GM12872 (cell line): Measurements from ENCODE around the gene AKNA.
A peak's percentile ranks its signal among the peaks of the same experiment; 100 is the strongest.

Experiments used
- TF ChIP-seq, protein P1 (sequence below): IDR thresholded peaks from 3 replicates; pipeline ENCODE4 v1.5.1; 2011; ENCODE audit warnings: low read depth, mild to moderate bottlenecking, low read length, moderate library complexity; ENCODE audit not compliant: insufficient read depth

Gene AKNA

DNA sequence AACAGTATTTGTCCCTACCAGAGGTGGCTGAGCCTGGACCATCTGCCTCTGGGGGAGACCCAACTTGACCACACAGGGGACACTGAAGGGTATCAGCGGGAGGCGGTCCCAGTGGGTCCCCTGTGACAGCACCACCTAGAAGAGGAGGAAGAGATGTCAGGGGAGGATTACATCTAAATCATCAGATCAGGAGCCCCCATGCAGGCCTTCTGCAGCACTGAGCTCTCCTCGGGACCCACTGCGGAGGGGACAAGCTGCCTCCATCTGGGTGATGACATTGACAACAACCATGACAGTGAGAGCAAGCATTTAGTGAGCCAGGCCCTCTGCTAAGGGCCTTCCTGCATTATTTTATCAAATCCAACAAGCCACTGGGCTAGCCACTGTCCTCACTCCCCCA, 45.8 kb downstream of the AKNA start:
- TF ChIP-seq, protein P1, sequence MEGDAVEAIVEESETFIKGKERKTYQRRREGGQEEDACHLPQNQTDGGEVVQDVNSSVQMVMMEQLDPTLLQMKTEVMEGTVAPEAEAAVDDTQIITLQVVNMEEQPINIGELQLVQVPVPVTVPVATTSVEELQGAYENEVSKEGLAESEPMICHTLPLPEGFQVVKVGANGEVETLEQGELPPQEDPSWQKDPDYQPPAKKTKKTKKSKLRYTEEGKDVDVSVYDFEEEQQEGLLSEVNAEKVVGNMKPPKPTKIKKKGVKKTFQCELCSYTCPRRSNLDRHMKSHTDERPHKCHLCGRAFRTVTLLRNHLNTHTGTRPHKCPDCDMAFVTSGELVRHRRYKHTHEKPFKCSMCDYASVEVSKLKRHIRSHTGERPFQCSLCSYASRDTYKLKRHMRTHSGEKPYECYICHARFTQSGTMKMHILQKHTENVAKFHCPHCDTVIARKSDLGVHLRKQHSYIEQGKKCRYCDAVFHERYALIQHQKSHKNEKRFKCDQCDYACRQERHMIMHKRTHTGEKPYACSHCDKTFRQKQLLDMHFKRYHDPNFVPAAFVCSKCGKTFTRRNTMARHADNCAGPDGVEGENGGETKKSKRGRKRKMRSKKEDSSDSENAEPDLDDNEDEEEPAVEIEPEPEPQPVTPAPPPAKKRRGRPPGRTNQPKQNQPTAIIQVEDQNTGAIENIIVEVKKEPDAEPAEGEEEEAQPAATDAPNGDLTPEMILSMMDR: no peak

DNA sequence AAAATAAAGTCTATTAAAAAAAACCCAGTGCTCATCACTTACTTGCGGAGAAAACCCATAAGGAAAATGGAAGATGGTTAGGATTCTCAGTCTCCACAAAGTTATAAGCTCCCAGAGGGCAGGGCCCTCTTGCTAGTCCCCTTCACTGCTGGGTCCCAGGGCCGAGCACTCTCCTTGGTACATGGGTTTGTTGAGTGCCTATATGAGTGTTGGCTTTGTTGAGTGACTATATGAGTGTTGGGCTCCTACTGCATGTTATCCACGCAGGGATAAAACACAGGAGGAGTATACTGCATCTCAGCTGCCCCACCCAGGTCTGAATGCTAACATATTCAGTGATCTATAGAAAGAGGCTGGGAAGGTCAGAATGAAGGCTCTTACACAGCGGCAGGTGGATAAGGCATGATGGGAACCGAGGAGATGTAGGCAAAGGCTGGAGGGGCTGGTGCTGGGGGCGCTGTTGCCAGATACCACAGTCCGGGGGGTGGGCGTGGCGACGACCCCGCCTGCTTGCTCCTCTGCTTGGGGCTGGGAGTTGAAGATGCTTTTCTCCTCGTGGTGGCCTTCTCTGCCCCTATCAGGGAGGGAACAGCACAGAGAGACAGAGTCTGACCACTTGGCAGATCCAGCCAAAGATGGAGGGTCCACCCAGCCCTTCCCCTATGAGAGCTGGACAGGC, 46.5 kb downstream of the AKNA start:
- TF ChIP-seq, protein P1: no peak

DNA sequence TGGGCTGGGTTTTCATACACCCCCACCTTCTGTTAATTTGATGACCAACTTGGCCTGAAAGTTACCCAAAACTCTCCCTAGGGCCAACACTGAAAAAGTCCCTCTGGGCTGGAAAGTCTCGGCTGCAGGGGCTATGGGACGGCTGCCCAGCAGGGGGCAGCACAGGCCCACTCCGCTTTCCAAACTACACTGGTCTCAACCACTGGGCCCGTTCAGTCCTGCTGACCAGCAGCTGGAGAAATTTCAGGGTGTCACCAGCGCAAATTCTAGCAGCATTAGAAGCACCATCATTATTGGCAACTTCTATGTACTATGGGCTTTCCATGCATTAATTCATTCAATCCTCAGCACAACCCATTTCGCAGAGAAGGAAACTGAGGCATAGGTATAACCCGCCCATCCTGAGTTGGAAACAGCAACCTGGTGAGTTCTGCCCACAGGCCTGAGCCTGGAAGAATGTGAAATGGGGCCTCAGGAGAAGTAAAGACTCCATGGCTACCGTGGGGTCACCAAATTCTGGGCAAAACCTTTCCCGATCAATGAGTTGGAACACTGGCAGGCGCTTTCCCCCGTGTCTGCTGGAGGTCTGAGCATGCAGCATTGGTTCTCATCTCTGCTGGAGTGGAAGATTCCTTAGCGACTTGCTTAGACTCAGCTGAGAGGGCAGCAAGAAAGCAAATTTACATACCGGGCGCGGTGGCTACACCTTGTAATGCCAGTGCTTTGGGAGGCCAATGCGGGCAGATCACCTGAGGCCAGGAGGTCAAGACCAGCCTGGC, 48.5 kb downstream of the AKNA start:
- TF ChIP-seq, protein P1: peak; percentile 93

DNA sequence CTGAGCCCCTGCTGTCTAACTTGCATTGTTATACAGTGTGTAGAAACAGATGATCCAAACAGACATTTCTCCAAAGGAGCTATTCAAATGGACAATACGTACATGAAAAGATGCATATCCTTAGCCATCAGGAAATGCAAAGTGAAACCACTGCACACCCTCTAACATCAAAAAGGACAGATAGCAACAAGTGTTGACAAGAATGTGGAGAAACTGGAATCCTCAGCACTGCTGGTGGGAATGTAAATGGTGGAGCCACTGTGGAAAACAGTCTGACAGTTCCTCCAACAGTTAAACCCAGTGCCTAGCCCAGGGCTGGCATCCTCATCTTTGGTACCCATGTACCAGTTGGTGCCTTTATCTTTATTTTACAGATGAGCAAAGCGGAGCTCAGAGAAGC, 49.6 kb downstream of the AKNA start:
- TF ChIP-seq, protein P1: no peak

DNA sequence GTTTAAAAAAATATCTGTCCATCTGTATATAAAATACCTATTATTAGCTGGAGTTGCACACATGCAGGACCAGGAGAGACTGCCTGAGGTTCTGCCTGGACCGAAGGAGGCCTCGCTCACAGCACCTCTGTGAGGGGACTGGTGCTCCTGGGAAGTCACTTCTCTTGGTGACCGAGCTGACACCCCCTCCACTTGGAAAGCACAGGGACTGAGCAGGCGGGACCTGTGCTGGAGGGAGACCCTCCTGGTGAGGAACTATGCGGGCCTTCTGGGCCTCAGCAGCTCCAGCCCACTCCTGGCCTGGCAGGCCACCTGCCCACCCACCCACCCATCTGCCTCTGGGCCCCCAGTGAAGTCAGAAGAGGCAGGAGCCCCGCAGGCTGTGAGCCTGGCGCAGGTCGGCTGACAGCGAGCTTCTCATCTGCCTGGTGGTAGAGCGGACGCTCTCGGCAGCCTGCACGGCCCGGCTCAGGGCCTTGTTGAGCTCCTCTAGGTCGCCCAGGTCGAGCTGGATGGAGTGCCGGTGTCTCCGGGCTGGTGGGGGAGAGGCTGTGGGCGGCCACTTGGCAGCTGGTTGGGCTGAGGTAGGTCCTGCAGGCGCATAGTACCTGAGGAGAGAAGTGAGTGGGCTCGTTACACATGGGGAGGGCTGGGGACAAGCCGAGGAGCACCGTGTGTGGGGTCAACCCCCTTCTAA, 50.9 kb downstream of the AKNA start:
- TF ChIP-seq, protein P1: no peak

DNA sequence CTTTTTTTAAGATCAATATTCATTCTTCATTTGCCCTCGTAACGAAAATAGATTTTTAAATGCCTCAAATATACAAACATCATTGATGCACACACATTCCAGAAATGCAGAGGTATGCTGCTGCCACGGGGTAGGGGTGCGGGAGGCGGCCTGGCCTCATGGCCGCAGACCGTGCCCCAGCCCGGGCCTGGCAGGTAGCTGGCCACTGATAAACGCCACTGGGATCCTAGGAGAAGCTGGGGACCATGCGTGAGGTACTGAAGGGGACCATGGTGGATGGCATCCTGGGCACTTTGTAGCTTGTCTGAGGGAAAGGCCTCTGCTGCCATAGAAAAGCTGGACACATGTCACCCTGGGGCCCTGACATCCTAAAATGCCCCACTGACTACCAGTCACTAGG, 51.6 kb downstream of the AKNA start:
- TF ChIP-seq, protein P1: no peak

DNA sequence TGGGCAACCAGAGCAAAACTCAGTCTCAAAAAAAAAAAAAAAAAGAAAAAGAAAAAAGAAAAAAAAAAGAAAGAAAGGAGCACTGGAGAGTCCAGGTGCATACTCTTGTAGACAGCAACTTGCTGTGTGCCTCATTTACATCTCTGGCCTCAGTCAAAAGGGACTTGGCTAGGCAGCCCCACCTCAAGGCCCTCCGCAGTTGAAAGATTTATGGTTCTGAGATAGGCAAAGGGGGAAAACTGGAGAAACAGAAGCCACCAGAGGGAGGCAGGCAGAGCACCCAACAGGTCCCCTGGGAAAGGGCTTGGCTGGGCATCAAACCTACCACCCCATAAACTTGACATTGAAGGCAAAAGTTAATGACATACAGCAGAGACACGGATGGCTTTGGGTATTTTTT, 52.0 kb downstream of the AKNA start:
- TF ChIP-seq, protein P1: no peak
